Measurements from ENCODE around the gene FCHSD1. TPM values are rescaled to one million over a fixed set of nuclear protein-coding genes. Genes with fewer than 3 reads are reported as not detected.
A peak's percentile ranks its signal among the peaks of the same experiment; 100 is the strongest.

Gene FCHSD1
- total and polyA plus RNA-seq, 7 donors = 1.3 to 2.4 (median 1.4) TPM

GRCh38 chr5:141618804-141619554 is 32.2 kb downstream of the FCHSD1 start, which contains the start of gene DIAPH1:
Gene DIAPH1 (minus strand): TSS chr5:141619000. CDS start chr5:141618914, 86 bp downstream.
- 2 to 4% (median 2%) methylated on average over 39 to 70 of the region's 70 CpGs for WGBS, 3 donors

GRCh38 chr5:141618030-141618803 is 33.0 kb downstream of the FCHSD1 start:
- peak overlapping the region; percentile 99 for H3K4me3 ChIP-seq
- H3K36me3 ChIP-seq (ENCODE audit: insufficient read depth in 1 of 2, low read depth in 1 of 2) = peaks cover 5 to 43% of the 10 kb centered on the region in 2 donors
- TF ChIP-seq CTCF (IDR thresholded peaks at IDR 0.05) = no peak
- peak; percentile 49 to 80 for DNase-seq
- peaks cover 38% of the 10 kb centered on the region for H3K4me1 ChIP-seq
- WGBS, 3 donors = 0 to 1% (median 0%) methylated on average over 28 to 36 of the region's 36 CpGs
- H3K27me3 ChIP-seq (ENCODE audit: insufficient read depth in 3 of 3, low read length in 2 of 3) = no peaks in the 10 kb centered on the region
- ATAC-seq = peak; percentile 47 to 77 (median 63)
- peak overlapping the region; percentile 100 for H3K27ac ChIP-seq
- intact Hi-C loops (cut with DNase I) = loop anchor here in 1 of 2 donors (2.0 kb wide), 1 partner anchor 27 kb away; no protein-coding TSS in a partner anchor
- no peaks in the 10 kb centered on the region for H3K9me3 ChIP-seq

More at GRCh38 chr5:141618804-141619554, 32.2 kb downstream of the FCHSD1 start, which contains the start of gene DIAPH1:
- TF ChIP-seq CTCF (IDR thresholded peaks at IDR 0.05) = peak; percentile 97
- no peaks in the 10 kb centered on the region for H3K9me3 ChIP-seq
- H3K27ac ChIP-seq = peak within 1 kb of the TSS; percentile 100
- peak; percentile 89 to 97 (median 94) for ATAC-seq
- H3K4me3 ChIP-seq = peak within 1 kb of the TSS; percentile 99
- peak; percentile 99 for DNase-seq
- H3K4me1 ChIP-seq = peaks cover 30% of the 10 kb centered on the region
- H3K36me3 ChIP-seq (ENCODE audit: insufficient read depth in 1 of 2, low read depth in 1 of 2) = peaks cover 5 to 51% of the 10 kb centered on the region in 2 donors
- H3K27me3 ChIP-seq (ENCODE audit: insufficient read depth in 3 of 3, low read length in 2 of 3) = no peaks in the 10 kb centered on the region
- intact Hi-C loops (cut with DNase I) = loop anchor here (1.0 to 2.0 kb wide), 2 partner anchors 27 to 28 kb away; no protein-coding TSS in a partner anchor

- Histone ChIP-seq H3K27me3 (ENCODE audit: insufficient read depth in 3 of 3, low read length in 2 of 3) (no peaks in the 10 kb centered on the region), H3K4me3 (peak overlapping the region; percentile 99), H3K9me3 (no peaks in the 10 kb centered on the region), H3K27ac (peak overlapping the region; percentile 100), H3K4me1 (peaks cover 43% of the 10 kb centered on the region), H3K36me3 (ENCODE audit: insufficient read depth in 1 of 2, low read depth in 1 of 2) (peaks cover 5 to 38% of the 10 kb centered on the region in 2 donors)
- intact Hi-C loops (cut with DNase I) = loop anchor here in 1 of 2 donors (2.0 kb wide), 1 partner anchor 27 kb away; no protein-coding TSS in a partner anchor
- DNase-seq (no peak), ATAC-seq (peak in 1 of 4 donors; percentile 5)
- no peak for TF ChIP-seq CTCF (IDR thresholded peaks at IDR 0.05)
- WGBS, 3 donors = 3 to 10% (median 5%) methylated on average over 9 of the region's 9 CpGs
Measured at GRCh38 chr5:141617682-141618029, 33.6 kb downstream of the FCHSD1 start.

- peak overlapping the region; percentile 100 for H3K27ac ChIP-seq
- peaks cover 5 to 34% of the 10 kb centered on the region in 2 donors for H3K36me3 ChIP-seq (ENCODE audit: insufficient read depth in 1 of 2, low read depth in 1 of 2)
- no peak for TF ChIP-seq CTCF (IDR thresholded peaks at IDR 0.05)
- ATAC-seq = peak in 3 of 4 donors; percentile 30 to 68 (median 35)
- intact Hi-C loops (cut with DNase I) = no loop called here
- 32 to 51% (median 49%) methylated on average over 2 of the region's 2 CpGs for WGBS, 3 donors
- peaks cover 49% of the 10 kb centered on the region for H3K4me1 ChIP-seq
- DNase-seq = no peak
- no peaks in the 10 kb centered on the region for H3K9me3 ChIP-seq
- no peaks in the 10 kb centered on the region for H3K27me3 ChIP-seq (ENCODE audit: insufficient read depth in 3 of 3, low read length in 2 of 3)
- H3K4me3 ChIP-seq = peak overlapping the region; percentile 99
Measured at GRCh38 chr5:141617128-141617527, 34.1 kb downstream of the FCHSD1 start.
